GM12878 (cell line): ENCODE measurements around the gene OGA. TPM values are rescaled to one million over a fixed set of nuclear protein-coding genes. Genes with fewer than 3 reads are reported as not detected.

Experiments used
- BCL3 ChIP-seq: IDR thresholded peaks from 2 replicates; pipeline ENCODE4 v1.6.1; 2011; ENCODE audit warnings: borderline replicate concordance, low read depth, mild to moderate bottlenecking, moderate library complexity, low read length; ENCODE audit not compliant: insufficient read depth, poor library complexity, severe bottlenecking
- BMI1 ChIP-seq: fragments of 450-650 bp; IDR thresholded peaks from 2 replicates; pipeline ENCODE4 v1.6.1; 2016; ENCODE audit warnings: mild to moderate bottlenecking, moderate library complexity, borderline replicate concordance
- CHD2 ChIP-seq: IDR thresholded peaks from 2 replicates; pipeline ENCODE4 v1.6.1; 2011; ENCODE audit warnings: low read depth, low read length, improper control_type of control experiment, borderline replicate concordance
- CREB1 ChIP-seq: IDR thresholded peaks from 2 replicates; pipeline ENCODE4 v1.6.1; 2012; ENCODE audit warnings: low read depth, mild to moderate bottlenecking, inconsistent platforms
- E2F4 ChIP-seq: IDR thresholded peaks from 2 replicates; pipeline ENCODE4 v1.6.1; 2012; ENCODE audit warnings: low read depth, low read length, improper control_type of control experiment
- E2F8 ChIP-seq: fragments of 450-650 bp; IDR thresholded peaks from 2 replicates; pipeline ENCODE4 v1.6.1; 2018; ENCODE audit warnings: mild to moderate bottlenecking, low read depth, moderate library complexity; ENCODE audit not compliant: partially characterized antibody
- HDAC6 ChIP-seq: fragments of 200-600 bp; sonication (generic); IDR thresholded peaks from one replicate; pipeline ENCODE4 v1.8.0; 2017; ENCODE audit warnings: antibody characterized with exemption; ENCODE audit not compliant: unreplicated experiment
- MEF2B ChIP-seq: fragments of 450-650 bp; IDR thresholded peaks from 2 replicates; pipeline ENCODE4 v1.6.1; 2018; ENCODE audit warnings: mild to moderate bottlenecking, moderate library complexity; ENCODE audit not compliant: partially characterized antibody, poor library complexity, severe bottlenecking
- MXI1 ChIP-seq: fragments of 150-350 bp; IDR thresholded peaks from 2 replicates; pipeline ENCODE4 v1.6.1; 2011; ENCODE audit warnings: low read depth, mild to moderate bottlenecking, inconsistent platforms, low read length, improper control_type of control experiment
- NFIC ChIP-seq: IDR thresholded peaks from 2 replicates; pipeline ENCODE4 v1.6.1; 2012; ENCODE audit warnings: low read depth, mild to moderate bottlenecking, inconsistent platforms, low read length, moderate library complexity
- NFXL1 ChIP-seq: fragments of 450-650 bp; IDR thresholded peaks from 2 replicates; pipeline ENCODE4 v1.6.1; 2017; ENCODE audit warnings: antibody characterized with exemption, mild to moderate bottlenecking, borderline replicate concordance
- RAD21 ChIP-seq: IDR thresholded peaks from 2 replicates; pipeline ENCODE4 v1.6.1; 2011; ENCODE audit warnings: mild to moderate bottlenecking, low read depth, low read length, moderate library complexity; ENCODE audit not compliant: insufficient read depth
- RAD51 ChIP-seq: fragments of 450-650 bp; IDR thresholded peaks from 2 replicates; pipeline ENCODE4 v1.6.1; 2016; ENCODE audit warnings: moderate library complexity, mild to moderate bottlenecking, inconsistent platforms
- SMAD5 ChIP-seq: IDR thresholded peaks from 2 replicates; pipeline ENCODE4 v1.6.1; 2016; ENCODE audit warnings: antibody characterized with exemption, low read depth
- YY1 ChIP-seq: IDR thresholded peaks from 2 replicates; pipeline ENCODE4 v1.6.1; 2011; ENCODE audit warnings: low read depth, mild to moderate bottlenecking, low read length
- ZBED1 ChIP-seq: IDR thresholded peaks from 2 replicates; pipeline ENCODE4 v1.6.1; 2016; ENCODE audit warnings: borderline replicate concordance
- polyA plus RNA-seq, 11 experiments: library from polyadenylated mRNA; depleted of rRNA in 4 of 11; unstranded in 6 of 11; stranded (reverse) in 5 of 11; fragments of >200 nt; fragmentation: Nextera tagmentation in 4 of 11; fragmentation: Illumina TruSeq in 1 of 11; extraction: Ambion mirVana in 4 of 11; extraction: Trizol in 1 of 11; gene quantifications; 1 replicate in 1 of 11; 2 replicates in 10 of 11; pipeline versions ENCODE4 v1.2.1 to v1.2.3, GENCODE V29; 2011 to 2016; ENCODE audit warnings: inconsistent platforms in 2 of 11, missing spikeins in 2 of 11, low read depth in 1 of 11
- total RNA-seq, 4 experiments: library from RNA; depleted of rRNA in 3 of 4; stranded (reverse); fragments of >200 nt in 3 of 4; fragmentation: Illumina TruSeq in 1 of 4; extraction: Trizol in 1 of 4; gene quantifications; 2 replicates each; pipeline versions ENCODE4 v1.2.1 to v1.2.3, GENCODE V29; 2013 to 2021
- TF ChIP-seq, protein P1 (sequence below): fragments of 450-650 bp; formaldehyde crosslinking; IDR thresholded peaks from 2 replicates; pipeline ENCODE4 v1.5.0; 2022; ENCODE audit warnings: mild to moderate bottlenecking, missing genetic modification characterization

Gene OGA
- total and polyA plus RNA-seq, 10 of the 15 experiments (the other 5 are each of a cell fraction or from before 2014, with no cell fraction given): 23.0 to 145 (median 85.2) TPM

- TF ChIP-seq, protein P1, sequence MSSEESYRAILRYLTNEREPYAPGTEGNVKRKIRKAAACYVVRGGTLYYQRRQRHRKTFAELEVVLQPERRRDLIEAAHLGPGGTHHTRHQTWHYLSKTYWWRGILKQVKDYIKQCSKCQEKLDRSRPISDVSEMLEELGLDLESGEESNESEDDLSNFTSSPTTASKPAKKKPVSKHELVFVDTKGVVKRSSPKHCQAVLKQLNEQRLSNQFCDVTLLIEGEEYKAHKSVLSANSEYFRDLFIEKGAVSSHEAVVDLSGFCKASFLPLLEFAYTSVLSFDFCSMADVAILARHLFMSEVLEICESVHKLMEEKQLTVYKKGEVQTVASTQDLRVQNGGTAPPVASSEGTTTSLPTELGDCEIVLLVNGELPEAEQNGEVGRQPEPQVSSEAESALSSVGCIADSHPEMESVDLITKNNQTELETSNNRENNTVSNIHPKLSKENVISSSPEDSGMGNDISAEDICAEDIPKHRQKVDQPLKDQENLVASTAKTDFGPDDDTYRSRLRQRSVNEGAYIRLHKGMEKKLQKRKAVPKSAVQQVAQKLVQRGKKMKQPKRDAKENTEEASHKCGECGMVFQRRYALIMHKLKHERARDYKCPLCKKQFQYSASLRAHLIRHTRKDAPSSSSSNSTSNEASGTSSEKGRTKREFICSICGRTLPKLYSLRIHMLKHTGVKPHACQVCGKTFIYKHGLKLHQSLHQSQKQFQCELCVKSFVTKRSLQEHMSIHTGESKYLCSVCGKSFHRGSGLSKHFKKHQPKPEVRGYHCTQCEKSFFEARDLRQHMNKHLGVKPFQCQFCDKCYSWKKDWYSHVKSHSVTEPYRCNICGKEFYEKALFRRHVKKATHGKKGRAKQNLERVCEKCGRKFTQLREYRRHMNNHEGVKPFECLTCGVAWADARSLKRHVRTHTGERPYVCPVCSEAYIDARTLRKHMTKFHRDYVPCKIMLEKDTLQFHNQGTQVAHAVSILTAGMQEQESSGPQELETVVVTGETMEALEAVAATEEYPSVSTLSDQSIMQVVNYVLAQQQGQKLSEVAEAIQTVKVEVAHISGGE (CRISPR knock-in tag): no peak
- TF ChIP-seq NFIC: no peak
- TF ChIP-seq YY1: no peak
- TF ChIP-seq NFXL1: no peak
- TF ChIP-seq BCL3: no peak
- no peak for TF ChIP-seq RAD21
- no peak for TF ChIP-seq E2F8
- TF ChIP-seq MEF2B: peak; percentile 43
- no peak for TF ChIP-seq ZBED1
- no peak for TF ChIP-seq BMI1
- TF ChIP-seq CREB1: peak; percentile 76
- TF ChIP-seq CHD2: peak; percentile 77
- TF ChIP-seq SMAD5: no peak
- TF ChIP-seq E2F4: no peak
- TF ChIP-seq HDAC6: no peak
- TF ChIP-seq RAD51: no peak
- TF ChIP-seq MXI1: peak; percentile 95
Measured at GRCh38 chr10:101830322-101831168, 12.3 kb upstream of the OGA start (continued).
